ENCODE data around the gene BRAF.
A peak's percentile ranks its signal among the peaks of the same experiment; 100 is the strongest.
"Not testable (repeated sequence)": the region's sequence is repeated elsewhere in the genome, so short reads cannot be mapped to it uniquely, and the experiment has no call there.

The BRAF gene

DNA sequence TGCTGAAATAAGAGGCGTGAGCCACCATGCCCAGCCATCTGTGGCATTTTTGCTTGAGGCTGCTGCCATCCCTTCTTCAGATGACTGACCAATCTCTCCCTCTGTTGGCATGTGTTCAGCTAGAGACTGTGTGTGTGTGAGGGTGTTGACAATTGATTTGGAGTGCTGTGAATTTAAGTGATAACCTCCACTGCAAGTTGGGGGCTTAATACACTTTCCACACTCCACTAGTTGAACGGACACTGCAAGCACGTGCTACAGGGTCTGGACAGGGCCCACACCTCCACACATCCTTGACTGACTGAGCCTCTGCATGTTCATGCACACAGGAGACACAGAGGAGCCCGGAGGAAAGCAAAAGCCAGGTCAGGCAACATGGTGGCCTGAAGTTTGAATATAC lies 51.3 kb downstream of the BRAF start:
- no peak for DNase-seq

DNA sequence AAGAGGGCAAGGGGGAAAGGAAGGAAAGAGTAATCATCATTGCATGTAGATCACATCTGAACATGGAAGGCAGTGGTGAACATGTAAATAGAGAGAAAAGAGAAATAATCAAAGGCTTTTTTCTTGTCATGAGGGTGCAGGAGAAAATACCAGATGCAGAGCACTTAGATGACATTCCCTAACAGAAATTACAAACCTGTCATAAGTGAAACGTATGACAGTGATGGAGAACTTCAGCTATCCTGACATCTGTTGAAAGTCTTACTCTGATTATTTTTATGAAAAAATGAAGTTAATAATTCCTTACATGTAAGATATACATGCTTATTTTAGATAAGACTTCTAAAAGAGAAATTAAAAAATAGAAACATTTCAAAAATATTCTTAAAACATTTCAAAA lies 54.7 kb downstream of the BRAF start:
- no peak for DNase-seq

DNA sequence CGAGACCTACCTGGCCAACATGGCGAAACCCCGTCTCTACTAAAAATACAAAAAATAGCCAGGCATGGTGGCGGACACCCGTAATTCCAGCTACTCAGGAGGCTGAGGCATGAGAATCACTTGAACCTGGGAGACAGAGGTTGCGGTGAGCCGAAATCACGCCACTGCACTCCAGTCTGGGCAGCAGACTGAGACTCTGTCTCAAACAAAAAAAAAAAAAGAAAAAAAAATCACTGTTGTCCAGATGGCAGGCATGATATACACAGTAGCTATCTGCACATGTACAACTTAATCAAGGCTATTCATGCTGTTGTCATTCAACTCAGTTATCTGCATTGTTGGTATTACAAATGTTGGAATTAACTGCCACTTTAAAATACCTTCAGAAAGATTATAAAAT lies 55.3 kb downstream of the BRAF start:
- no peak for DNase-seq

DNA sequence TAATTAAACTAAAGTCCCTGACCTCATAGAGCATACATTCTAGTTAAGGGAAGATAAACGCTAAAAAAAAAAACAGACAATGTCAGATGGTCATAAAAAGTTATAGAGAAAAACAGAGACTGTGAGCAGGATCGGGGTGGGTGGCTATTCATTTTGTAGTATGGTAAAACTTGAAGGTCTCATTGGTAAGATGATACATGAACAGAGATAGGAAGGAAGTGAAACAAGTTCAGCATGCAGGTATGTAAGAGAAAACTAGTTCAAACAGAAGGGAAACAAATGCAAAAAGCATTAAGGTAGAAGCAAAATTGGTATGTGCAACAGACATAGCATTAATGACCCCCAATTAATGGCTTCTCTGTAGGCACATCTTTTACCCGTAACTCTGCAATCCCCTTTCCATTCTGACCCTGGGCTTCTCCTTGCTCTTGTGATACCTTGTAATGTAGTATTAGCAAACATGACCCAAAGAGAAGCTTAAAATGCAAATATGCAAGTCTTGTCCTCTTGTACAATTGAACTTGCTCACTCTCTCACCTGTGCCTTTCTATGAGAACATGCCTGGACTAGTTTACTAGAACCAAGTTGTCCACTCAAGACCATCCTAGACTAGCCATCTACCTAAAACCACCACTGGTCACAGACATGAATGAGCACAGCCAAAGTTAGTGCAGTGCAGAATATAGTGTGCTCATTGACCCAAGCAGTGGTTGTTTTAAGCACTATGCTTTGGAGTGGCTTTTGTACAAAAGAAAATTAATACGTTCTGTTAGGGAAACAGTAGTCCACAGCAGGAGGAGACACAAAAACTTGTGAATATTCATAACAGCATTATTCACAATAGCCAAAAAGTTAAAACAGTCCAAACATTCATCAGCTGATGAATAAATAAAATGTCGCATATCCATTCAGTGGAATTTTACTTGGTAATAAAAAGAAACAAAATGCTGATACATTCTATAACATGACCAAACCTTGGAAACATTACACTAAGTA lies 57.0 kb downstream of the BRAF start:
- DNase-seq = no peak

DNA sequence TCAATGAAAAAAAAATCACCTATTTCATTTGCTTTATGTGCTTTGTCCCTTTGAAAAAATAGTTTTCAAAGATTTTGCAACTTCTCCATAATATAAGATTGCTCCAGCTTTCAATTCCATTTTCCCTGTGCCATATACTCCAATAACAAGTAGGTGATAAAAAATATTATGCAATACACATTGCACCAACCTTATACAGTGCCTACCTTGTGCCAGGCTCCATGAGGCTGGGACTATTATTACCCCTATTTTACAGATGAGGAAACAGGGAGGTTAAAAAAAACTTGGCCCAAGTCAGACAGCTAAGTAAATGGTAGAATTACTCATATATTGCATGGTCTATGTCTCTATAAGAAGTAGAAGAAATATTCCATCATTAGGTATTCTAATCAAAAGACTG lies 57.8 kb downstream of the BRAF start:
- DNase-seq = no peak

DNA sequence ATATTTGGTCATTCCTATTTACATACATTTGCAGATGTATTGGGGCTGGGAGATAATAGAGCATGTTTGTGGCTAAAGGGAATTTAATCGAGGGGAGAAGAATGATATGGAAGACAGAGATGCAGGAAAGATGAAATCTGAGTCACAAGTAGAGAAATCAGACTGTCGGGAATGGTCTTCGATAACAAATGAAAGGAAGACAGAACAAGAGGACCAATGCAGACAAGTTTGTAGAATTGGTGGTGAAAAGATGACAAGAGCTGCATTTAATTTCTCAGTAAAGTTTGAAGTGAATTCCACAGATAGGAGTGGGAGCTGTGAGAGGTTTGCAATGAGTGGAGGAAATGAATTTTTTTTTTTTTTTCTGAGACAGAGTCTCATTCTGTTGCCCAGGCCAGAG lies 60.0 kb downstream of the BRAF start:
- DNase-seq = no peak

DNA sequence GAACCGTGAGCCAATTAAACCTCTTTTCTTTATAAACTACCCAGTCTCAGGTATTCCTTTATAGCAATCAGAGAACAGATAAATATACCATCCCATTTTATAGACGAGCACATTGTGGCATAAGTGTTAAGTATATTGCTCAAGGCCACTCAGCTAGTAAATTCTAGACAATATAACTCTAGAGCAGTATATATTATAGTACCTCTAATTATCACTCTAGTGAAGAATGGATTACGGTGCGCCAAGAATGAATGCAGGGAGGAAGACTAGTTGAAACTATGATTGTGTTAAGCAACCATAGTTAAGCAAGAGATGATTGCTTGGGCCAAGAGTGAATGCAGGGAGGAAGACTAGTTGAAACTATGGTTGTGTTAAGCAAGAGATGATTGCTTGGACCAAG lies 60.9 kb downstream of the BRAF start:
- DNase-seq = no peak

DNA sequence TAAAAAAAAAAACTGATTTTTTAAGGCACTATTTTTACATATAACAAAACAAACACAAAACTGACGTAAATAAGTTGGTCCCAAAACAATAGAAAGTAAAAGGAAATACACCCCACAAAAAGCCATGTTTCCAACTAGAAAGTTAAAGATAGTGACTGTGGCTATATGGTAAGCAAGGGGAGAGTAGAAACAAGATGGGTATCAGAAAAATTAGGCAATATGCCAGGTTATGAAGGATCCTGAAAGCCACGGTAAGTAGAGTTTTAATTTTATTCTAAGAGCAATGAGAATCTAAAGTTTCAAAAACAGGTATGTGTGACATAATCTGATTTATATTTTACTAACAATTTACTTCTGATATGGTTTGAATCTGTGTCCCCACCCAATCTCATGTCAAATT lies 61.5 kb downstream of the BRAF start:
- DNase-seq = no peak

DNA sequence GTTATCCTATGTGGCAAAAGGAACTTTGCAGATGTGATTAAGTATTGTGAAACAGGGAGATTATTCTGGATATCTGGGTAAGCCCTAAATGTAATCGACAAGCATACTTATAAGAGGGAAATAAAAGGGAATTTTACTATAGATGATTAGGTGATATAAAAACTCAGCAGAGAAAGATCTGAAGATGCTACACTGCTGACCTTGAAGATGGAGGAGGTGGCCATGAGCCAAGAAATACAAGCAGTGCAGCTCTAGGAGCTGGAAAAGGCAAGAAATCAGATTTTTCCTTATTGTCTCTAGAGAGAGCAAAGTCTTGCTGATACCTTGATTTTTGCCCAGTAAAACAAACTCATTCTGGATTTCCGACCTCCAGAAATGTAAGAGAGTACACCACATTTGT lies 67.7 kb downstream of the BRAF start:
- no peak for DNase-seq

DNA sequence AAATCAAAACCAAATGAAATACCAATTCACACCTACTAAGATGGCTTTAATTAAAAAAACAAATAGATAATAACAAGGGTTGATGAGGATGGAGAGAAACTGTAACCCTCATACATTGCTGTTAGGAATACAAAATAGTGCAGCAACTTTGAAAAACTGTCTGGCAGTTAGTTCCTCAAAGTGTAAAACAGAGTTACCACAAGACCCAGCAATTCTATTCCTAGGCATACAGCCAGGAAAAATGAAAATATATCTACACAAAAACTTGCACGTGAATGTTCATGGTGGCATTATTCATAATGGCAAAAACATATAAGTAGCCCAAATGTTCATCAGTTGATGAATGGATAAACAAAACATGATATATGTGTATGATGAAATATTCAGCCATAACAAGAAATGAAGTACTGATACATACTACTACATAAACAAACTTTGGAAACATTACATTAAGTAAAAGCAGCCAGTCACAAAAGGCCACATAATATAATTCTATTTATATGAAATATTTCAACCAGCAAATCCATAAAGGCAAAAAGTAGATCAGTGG lies 83.5 kb downstream of the BRAF start:
- DNase-seq = no peak

DNA sequence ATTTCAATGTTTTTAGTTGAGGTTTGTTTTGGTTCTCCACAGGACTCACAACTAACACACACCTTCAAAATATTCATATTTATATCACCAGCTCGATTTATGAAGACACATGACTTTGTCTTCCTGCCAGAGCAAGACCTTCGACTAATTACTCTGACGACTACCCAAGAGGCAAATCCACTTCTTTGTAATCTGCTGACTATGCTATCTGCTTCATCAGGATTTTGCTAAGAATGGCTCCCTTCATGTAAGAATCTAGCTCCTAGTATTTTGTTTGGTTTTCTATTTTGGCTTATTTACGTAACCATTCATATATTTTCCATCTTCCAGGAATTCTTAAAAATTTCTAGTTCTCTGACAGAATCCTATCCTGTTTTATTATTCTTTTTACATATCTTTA lies 93.0 kb downstream of the BRAF start:
- no peak for DNase-seq

DNA sequence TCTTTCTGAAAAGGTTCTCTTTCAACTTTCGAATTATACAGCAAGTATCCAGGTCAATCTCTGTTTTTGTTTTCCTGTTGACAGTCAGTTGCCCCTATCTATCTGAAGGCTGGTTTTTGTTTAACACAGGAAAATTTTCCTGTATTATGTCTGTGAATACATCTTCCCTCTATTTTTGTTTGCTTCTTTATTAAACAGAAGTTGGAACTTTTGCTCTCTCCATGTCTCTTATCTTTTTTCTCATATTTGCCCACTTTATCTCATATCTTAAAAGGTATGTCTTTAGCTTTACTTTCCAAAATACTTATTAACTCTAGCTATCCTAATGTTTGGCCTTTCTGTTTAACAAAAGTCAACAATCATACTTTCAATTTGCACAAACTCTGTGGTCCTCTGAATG lies 95.0 kb downstream of the BRAF start:
- no peak for DNase-seq

DNA sequence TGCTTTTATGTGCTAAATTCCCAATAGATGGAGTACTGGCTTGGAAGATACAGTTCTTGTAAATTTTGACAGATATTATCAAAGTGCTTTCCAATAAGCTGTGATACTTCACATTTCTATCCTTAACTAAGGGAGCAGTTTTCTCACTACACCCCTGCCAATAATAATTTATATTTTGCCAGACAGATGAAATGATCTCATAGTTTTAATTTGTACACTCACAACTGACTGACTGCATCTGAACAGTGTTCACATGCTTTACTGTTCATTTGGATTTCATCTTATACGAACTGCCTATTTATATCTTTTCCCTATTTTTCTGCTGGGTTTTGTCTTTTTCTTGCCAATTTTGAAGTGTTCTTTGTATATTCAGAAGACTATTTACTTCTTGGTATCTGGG lies 96.0 kb downstream of the BRAF start:
- no peak for DNase-seq

DNA sequence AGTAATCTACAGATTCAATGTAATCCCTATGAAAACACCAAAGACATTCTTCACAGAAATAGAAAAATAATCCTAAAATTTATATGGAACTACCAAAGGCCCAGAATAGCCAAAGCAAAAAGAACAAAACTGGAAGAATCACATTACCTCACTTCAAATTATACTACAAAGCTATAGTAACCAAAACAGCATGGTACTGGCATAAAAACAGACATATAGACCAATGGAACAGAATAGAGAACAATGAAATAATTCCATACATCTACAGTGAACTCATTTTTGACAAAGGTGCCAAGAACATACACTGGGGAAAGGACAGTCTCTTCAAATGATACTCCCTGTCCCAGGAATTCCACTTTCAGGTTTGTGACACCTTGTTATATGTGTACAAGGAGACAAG lies 107.3 kb downstream of the BRAF start:
- DNase-seq = not testable (repeated sequence)

DNA sequence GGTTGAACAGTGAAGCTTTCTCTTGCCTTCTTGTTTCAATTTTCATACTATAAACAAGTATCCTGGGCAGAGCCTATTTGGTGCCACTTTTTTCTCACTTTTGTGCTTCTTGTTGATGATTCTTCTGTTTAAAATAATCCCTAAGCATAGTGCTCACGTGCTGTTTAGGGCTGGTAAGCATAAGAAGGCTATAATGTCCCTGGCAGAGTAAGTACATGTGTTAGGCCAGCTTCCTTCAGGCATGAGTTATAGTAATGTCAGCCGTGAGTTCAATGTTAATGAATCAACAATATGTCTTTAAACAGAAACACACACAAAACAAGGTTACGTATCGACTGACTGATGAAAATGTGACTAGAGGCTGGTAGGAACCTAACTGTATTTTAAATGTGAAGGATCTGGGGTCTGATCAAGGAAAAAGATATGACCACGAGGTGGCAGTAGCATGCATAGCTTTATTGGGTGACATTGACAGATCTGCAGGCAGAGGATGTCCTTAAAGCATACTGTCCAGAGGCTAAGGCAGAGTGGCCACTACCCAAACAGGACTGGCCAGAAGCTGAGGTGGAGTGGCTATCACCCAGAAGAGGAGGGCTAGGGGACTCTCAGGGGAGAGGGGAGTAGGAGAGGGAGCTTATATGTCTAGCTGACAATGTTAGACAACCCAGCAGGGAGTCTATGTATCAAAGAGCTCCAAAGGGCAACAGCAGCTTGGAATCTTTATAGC lies 113.7 kb downstream of the BRAF start:
- DNase-seq = peak; percentile 21

DNA sequence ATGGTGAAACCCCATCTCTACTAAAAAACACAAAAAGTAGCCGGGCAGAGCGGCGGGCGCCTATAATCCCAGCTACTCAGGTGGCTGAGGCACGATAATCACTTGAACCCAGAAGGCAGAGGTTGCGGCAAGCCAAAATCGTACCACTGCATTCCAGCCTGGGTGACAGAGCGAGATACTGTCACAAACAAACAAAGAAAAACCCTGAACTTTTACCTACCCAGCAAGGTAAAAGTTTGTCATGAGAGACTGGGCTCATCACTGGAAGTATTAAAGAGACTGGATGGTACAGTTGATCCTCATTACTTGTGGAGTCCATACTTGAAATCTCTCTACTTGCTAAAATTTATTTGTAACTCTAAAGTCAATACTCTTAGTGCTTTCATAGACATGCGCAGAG lies 114.3 kb downstream of the BRAF start:
- DNase-seq = no peak

DNA sequence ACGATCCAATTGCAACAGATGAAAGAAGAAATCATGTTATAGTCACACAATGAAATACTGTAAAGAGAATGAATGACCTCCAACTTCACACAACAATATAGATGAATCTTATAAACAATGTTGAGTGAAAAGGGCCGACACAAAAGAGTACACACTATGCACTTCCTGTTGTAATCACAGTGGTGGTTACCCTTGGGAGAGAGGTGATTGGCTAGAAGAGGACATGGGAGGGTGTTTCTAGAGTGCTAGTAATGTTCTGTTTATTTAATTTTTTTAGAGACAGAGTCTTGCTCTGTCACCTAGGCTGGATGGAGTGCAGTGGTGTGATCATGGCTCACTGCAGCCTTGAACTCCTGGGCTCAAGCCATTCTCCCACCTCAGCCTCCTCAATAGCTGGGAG lies 145.8 kb downstream of the BRAF start:
- DNase-seq = no peak

DNA sequence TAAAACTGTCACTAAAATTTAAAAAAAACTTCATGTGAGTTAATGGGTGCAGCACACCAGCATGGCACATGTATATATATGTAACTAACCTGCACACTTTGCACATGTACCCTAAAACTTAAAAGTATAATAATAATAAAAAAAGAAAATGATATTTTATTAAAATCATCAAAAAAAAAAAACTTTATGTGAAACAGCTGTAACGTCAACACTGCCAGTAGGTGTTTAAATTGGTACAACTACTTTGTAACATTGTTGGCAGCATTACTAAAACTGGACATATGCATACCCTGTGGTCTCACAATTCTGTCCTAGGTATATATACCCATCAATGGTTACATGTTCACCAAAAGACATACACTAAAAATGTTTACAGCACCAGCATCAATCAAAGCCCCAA lies 146.2 kb downstream of the BRAF start:
- no peak for DNase-seq

DNA sequence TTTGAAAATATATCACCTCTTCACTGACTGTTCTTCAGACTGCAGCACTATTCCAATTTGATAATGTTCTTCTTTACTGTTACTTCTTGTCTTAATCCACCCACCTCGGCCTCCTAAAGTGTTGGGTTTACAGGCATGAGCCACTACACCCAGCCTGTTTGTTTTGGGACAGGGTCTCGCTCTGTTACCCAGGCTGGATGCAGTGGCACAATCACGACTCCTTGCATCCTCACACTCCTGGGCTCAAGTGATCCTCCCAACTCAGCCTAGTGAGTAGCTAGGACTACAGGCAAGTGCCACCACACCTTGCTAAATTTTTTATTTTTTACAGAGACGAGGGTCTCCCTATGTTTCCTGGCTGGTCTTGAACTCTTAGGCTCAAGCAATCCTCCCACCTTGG lies 150.4 kb downstream of the BRAF start:
- no peak for DNase-seq

DNA sequence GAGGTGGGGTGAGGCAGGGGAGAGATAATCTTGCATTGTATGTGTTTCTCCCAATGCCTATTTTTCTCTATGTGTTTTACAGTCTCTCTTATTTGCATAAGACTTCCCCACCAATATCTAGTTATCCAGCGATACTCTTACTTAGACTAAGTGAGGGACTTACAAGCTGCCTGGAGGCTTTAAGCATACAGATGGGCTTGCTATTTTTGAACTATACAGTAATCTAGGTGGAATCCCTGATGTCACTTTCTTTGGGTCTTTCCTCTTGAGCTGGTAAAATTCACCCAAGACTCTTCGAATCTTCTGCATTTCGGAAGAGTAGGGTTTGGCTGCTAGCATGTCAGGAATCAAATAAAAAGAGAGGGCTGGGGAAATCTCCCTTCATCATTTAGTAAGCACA lies 151.6 kb downstream of the BRAF start:
- no peak for DNase-seq

DNA sequence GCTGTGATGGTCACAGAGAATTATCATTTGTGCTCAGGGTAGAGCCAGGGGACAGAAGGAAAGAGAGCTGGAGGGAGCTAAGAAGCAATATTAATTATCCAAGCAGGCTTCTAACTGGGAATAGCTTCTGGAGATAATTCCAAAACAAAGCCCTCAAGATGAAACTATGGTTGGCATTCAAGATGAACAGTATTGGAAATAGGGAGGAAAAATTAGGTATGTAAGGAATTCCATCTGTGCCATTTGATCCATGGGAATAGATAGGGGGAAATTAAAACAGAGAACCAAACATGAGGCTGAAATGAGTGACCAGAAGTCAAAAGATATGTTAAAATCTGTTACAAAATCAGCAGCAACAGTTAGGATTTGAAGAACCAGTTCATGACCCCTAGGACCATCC lies 152.9 kb downstream of the BRAF start:
- DNase-seq = no peak

DNA sequence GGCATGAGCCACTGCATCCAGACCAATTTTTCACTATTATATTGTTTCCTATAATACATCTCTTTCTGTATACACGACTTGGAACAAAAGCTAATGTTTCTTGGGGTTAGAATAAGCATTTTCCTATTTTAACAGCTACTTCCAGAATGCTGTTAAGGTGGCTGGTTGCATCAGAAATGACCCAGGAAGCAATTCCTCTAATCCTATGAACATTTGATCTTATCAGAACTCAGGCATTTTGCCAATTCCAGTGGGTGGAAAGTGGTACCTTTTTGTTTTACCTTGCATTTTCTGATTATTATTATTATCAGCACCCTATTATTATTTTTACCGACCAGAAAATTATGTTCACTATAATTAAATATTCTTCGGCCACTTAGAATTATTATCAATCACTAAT lies 154.9 kb downstream of the BRAF start:
- no peak for DNase-seq

DNA sequence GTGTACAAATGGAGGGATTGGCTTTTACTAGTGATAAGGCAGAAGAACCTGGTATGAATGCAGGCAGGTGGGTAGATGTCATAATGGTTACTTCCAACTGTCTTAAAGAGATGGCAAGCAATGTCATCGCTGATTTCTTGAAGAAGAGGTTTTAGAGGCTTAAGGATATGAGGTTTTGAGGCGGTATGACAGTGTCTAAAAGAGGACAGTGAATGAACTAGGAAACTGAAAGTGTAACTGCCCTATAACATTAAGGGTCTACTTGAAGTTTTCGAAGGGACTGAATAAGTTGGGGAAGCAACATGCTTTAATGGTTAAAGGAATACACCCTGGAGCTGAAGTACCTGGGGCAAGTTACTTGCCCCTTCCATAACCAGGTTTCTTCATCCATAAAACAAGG lies 157.3 kb downstream of the BRAF start:
- no peak for DNase-seq

DNA sequence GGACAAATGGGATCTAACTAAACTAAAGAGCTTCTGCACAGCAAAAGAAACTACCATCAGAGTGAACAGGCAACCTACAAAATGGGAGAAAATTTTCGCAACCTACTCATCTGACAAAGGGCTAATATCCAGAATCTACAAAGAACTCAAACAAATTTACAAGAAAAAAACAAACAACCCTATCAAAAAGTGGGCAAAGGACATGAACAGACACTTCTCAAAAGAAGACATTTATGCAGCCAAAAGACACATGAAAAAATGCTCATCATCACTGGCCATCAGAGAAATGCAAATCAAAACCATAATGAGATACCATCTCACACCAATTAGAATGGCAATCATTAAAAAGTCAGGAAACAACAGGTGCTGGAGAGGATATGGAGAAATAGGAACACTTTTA lies 159.3 kb downstream of the BRAF start:
- not testable (repeated sequence) for DNase-seq
